MV-4-11 (cell line): ENCODE results near the gene MTHFD1L.
A peak's percentile ranks its signal among the peaks of the same experiment; 100 is the strongest.

Experiments used
- DNase-seq: peaks from one replicate; lab custom pipeline; 2025; lab: John Stamatoyannopoulos, UW

MTHFD1L gene

DNA sequence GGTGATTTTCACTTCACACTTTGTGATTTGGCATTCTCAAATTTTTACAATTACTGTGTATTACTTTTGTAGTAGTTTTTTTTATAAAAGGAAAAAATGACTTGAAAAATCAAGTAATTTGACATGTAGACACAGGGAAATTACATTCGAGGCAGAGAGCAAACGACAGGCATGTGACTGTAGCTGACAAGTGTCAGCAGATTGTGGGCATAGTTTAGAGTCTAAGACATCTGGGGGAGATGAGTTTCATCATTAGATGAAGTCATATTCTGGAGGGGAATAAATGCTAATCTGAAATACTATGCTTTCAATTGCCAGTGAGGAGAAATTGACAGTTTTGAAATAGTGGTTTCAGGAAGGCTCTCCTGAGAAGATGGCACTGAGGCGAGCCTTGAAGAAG is 126.0 kb downstream of the MTHFD1L start:
- DNase-seq = no peak

DNA sequence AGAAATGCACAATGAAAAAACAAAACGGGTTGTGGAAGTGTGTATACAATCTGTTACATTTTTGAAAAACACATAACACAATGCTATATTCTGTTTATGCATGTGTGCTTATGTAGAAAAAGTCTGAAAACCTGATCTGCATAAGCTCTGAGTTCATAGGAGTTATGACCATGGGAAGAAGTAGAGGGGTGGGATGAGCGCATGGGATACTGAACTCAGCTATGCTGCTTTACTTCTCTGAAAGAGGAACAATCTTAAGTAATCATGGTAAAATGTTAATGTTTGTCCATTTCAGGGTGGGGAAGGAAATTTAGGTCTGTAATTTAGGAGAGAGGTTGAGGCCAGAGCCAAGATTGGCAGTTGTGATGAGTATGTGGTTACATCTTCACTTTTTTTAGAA is 126.8 kb downstream of the MTHFD1L start:
- no peak for DNase-seq

GRCh38 chr6:150992703-150993102 is 127.2 kb downstream of the MTHFD1L start:
- DNase-seq = no peak

GRCh38 chr6:150993253-150993652 is 127.8 kb downstream of the MTHFD1L start:
- no peak for DNase-seq

GRCh38 chr6:150994026-150994425 is 128.5 kb downstream of the MTHFD1L start:
- no peak for DNase-seq

GRCh38 chr6:150996968-150997367 is 131.5 kb downstream of the MTHFD1L start:
- DNase-seq = no peak

DNA sequence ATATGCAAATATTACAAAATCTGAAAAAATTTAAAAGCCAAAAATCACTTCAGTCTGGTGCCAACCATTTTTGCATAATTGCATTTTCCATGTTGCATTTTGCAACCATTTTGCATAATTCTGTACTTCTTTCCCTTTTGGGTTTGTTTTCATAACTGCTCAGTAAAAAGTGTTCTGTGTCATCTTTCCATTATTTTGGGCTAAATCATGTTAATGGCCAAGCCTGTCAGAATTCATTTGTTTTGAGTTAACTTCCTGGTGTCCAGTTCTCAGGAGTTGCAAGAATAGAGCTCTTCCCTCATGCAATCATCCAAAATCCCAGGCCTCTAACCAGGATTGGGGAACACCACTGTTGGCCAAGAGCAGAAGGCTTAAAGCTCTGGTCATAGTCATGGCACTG is 133.6 kb downstream of the MTHFD1L start:
- DNase-seq = no peak

- DNase-seq = no peak
These were observed 134.1 kb downstream of the MTHFD1L start for GRCh38 chr6:150999576-150999975.

GRCh38 chr6:151001387-151002056 is 136.0 kb downstream of the MTHFD1L start:
- no peak for DNase-seq

DNA sequence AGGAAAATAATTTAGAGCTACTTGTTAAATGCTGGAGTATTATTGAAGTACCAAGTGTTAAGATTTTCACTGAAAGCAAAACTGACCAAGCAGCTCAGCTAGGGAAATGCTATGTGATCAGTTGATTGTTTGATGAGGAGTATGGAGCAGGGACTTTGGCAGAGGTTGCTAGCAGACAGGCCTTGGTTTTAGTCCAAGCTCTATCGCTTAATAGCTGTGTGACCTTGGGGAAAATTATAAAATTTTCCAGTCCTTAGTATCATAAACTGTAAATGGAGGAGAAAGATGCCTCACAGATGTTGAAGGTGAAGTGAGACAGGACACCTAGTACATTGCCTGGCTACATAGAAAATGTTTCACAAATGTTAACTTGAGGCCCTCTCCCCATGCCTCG is 136.6 kb downstream of the MTHFD1L start:
- DNase-seq = no peak

- DNase-seq = peak; percentile 22
These were observed 137.0 kb downstream of the MTHFD1L start for GRCh38 chr6:151002491-151002935.

- DNase-seq = peak; percentile 77
These were observed 139.0 kb downstream of the MTHFD1L start for GRCh38 chr6:151004383-151005024.

- DNase-seq = no peak
These were observed 139.7 kb downstream of the MTHFD1L start for GRCh38 chr6:151005164-151005563.

DNA sequence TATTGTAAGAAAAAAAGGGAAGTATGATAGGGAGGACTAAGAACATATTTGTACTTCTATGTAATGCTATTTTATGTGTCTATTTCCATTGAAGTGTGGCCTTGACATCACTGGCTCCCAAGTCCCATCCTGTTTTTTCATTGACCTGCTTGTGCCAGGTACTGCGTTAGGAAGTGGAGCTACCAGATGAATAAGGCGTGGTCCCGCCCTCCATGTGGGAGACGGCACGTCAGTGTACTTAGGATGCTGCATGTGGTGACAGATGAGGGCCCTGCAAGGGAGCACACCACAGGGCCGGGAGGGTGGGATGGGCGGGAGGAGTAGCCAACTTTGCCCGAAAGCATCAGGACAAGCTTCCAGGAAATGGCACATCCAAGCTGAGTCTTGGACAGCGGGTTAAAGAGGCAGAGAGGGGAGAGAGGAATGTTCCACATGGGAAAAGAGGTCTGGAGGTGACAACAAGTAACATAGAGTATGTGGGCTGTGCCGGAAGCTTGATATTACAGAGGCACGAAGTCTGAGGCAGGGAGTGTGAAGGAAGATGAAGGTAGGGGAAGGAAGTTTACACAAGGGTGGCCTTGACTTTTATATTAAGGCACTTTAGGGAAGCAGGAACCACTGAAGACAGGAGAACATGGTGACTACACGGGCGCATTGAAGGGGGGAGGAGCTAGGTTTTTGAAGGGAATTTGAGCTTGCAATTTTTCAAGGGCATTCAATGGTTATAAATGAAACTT is 140.6 kb downstream of the MTHFD1L start:
- DNase-seq = peak; percentile 45

GRCh38 chr6:151007076-151007475 is 141.6 kb downstream of the MTHFD1L start:
- DNase-seq = no peak

DNA sequence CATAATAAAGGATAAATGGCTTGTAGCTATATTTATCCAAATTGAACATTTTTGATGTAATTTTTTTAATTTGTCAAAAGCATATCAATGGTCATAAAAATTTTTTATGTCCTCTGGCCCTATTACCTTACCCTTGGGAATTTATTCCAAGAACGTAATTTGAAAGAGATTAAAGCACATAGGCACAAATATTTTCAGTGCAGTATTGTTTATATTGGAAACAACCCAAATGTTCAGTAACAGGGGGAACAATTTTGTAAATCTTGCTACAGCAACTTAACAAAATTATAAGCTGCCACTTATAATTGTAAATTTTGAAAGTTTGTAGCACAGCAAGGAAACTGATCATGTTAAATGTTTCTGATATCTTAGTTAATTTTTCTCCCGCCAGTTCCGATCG is 142.4 kb downstream of the MTHFD1L start:
- no peak for DNase-seq

- DNase-seq = no peak
These were observed 142.9 kb downstream of the MTHFD1L start for GRCh38 chr6:151008425-151008824.

DNA sequence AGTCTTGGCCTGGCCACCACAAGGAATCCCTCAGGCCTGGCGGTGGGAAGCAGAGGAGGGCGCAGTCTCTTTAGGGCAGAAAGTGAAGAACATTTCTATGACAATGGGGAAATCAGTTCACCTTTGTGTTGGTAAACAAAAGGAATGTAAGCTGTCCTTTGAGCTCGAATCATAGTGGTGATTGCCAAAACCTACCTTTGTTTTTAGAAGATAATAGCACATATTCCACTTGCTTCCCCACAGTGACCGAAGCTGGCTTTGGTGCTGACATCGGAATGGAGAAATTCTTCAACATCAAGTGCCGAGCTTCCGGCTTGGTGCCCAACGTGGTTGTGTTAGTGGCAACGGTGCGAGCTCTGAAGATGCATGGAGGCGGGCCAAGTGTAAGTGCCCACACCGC is 144.1 kb downstream of the MTHFD1L start:
- DNase-seq = no peak

DNA sequence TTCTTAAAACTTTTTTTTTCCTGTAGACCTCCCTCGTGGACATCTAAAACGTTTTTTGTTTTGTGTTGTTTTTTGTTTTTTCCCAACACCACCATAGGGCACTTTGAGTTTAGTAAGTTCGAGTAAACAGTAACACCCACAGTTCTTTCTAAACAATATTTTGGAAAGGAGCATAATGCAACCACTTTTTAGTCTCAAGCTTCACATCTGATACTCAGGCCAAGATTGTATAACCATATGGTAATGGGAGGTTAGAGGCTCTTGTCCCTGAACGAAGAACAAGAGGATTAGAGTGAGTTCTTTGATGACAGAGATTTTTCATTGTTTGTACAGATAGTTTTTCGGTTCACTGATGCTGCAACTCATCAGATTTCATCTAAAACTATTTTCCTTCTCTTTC is 144.6 kb downstream of the MTHFD1L start:
- no peak for DNase-seq

DNA sequence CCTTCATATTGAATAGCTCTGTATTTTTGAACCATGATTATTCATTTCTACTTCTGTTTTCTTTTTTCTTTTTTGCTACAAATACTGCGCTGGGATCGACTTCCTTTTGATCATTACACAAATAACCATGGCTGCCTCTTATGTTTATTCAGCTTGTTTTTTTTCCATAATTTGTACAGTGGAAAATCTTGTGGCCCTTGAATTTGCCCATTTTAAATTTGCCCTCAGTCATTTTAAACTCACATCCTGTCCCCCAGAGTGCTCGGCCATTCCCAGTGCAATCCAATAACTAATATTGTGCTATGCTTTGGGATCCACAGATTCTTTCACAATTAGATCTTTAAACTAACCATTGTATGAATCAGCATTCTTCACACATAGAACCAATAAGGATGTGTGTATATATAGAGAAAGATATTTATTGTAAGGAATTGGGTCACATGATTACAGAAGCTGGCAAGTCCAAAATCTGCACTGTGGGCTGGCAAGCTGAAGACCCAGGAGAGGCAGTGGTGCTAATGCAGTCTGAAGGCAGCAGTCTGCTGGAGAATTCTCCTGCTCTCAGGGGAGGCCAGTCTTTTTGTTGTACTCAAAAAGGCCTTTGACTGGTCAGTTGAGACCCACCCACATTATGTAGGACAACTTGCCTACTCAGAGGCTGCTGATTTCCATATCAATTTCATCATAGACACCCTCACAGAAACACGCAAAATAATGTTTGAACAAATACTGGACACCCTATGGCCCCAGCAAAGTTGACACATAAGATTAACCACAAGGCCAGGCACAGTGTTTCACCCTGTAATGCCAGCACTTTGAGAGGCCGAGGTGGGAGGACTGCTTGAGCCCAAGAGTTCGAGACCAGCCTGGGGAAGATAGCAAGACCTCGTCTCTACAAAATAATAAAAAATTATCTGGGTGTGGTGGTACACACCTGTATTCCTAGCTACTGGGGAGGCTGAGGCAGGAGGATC is 147.1 kb downstream of the MTHFD1L start:
- DNase-seq = no peak

DNA sequence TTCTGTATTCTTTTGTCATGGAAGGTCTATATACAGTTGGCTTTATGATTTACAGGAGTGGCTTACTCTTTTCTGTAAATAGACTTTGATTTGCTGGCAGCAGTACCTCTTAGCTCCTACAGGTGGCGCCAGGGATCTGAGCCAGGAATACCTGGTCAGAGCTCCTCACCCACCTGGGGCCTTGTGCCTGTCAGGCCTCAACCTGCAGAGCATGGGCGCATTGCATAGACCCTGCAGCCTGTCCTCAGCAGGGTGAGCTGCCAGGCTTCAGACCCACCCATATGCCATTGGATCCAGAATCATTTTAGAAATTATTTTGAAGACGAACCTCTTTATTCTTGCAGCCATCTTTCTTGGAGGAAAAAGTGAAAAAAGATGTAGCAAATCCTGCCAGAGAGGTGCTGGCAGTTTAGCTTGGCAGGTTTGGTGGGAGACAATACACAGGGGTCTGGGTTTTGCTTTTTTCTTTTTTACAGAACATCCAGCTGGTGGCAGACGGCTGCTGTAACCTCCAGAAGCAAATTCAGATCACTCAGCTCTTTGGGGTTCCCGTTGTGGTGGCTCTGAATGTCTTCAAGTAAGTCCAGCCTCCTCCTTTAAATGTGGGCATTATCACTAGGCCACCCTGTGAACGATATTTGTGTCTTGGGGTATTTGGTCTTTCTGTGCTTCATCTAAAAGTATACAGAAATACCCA is 149.1 kb downstream of the MTHFD1L start:
- peak; percentile 32 for DNase-seq
